ENCODE measurements around the gene DIPK1B.
"Not testable (repeated sequence)": the region's sequence is repeated elsewhere in the genome, so short reads cannot be mapped to it uniquely, and the experiment has no call there.

Gene DIPK1B

GRCh38 chr9:136703276-136703860 is 9.0 kb upstream of the DIPK1B start:
- Histone ChIP-seq H3K36me3 (replicated peaks in 1 of 2; ENCODE audit: control insufficient read depth in 2 of 2, insufficient read depth in 2 of 2, low read length in 2 of 2) (no peaks in the 10 kb centered on the region), H3K4me2 (ENCODE audit: insufficient read depth, low read length, poor library complexity, severe bottlenecking) (no peak overlapping the region), H2BK120ac (ENCODE audit: low read depth, low read length) (no peak overlapping the region), H2AK5ac (ENCODE audit: low read depth, low read length) (no peak overlapping the region), H3K9me3 (replicated peaks in 1 of 2; ENCODE audit: control insufficient read depth in 2 of 2, insufficient read depth in 1 of 2, low read depth in 1 of 2, low read length in 2 of 2) (no peaks in the 10 kb centered on the region), H2BK5ac (ENCODE audit: low read length) (no peak overlapping the region), H3K23ac (ENCODE audit: low read depth, low read length, poor library complexity) (no peak overlapping the region), H3K27ac (replicated peaks; ENCODE audit: low read length) (no peak overlapping the region), H3K18ac (ENCODE audit: low read length) (no peak overlapping the region), H4K8ac (ENCODE audit: low read depth, low read length) (no peak overlapping the region), H3K4ac (ENCODE audit: low read length) (no peak overlapping the region), H2BK12ac (ENCODE audit: low read length) (no peak overlapping the region), H3K79me1 (ENCODE audit: low read depth, low read length) (no peaks in the 10 kb centered on the region), H2AFZ (ENCODE audit: low read length) (peak overlapping the region; percentile 29), H3K4me3 (ENCODE audit: low read length in 2 of 2) (no peak overlapping the region), H3K9ac (ENCODE audit: low read depth, low read length, poor library complexity) (no peak overlapping the region), H3K14ac (ENCODE audit: low read length) (no peak overlapping the region), H2BK15ac (ENCODE audit: low read length) (no peak overlapping the region), H4K91ac (ENCODE audit: low read depth, low read length, poor library complexity) (no peak overlapping the region), H3K27me3 (ENCODE audit: control insufficient read depth in 3 of 3, insufficient read depth in 3 of 3, low read depth in 1 of 3, low read length in 3 of 3) (peaks cover 0 to 24% (median 9%) of the 10 kb centered on the region in 3 experiments), H3K4me1 (ENCODE audit: control insufficient read depth in 2 of 2, insufficient read depth in 1 of 2, low read depth in 1 of 2, low read length in 2 of 2) (peaks cover 1 to 7% of the 10 kb centered on the region in 2 donors)
- no peak for DNase-seq (ENCODE audit: low spot score)
- WGBS, 2 donors (ENCODE audit: extremely low coverage in 2 of 2, insufficient read length in 2 of 2, insufficient replicate concordance in 1 of 2) = no CpG with 5 or more reads among the region's 12 CpGs

- H2BK15ac ChIP-seq (ENCODE audit: low read length); H3K4me1 ChIP-seq (ENCODE audit: control insufficient read depth in 2 of 2, insufficient read depth in 1 of 2, low read depth in 1 of 2, low read length in 2 of 2); H2BK5ac ChIP-seq (ENCODE audit: low read length); H4K8ac ChIP-seq (ENCODE audit: low read depth, low read length); H3K36me3 ChIP-seq (replicated peaks in 1 of 2; ENCODE audit: control insufficient read depth in 2 of 2, insufficient read depth in 2 of 2, low read length in 2 of 2); H3K27ac ChIP-seq (replicated peaks; ENCODE audit: low read length); H2BK12ac ChIP-seq (ENCODE audit: low read length); H2AK5ac ChIP-seq (ENCODE audit: low read depth, low read length); H4K91ac ChIP-seq (ENCODE audit: low read depth, low read length, poor library complexity); H3K4ac ChIP-seq (ENCODE audit: low read length); H3K18ac ChIP-seq (ENCODE audit: low read length); H3K4me2 ChIP-seq (ENCODE audit: insufficient read depth, low read length, poor library complexity, severe bottlenecking); H3K9me3 ChIP-seq (replicated peaks in 1 of 2; ENCODE audit: control insufficient read depth in 2 of 2, insufficient read depth in 1 of 2, low read depth in 1 of 2, low read length in 2 of 2); H3K14ac ChIP-seq (ENCODE audit: low read length); H3K9ac ChIP-seq (ENCODE audit: low read depth, low read length, poor library complexity); H3K79me1 ChIP-seq (ENCODE audit: low read depth, low read length); H3K23ac ChIP-seq (ENCODE audit: low read depth, low read length, poor library complexity); DNase-seq (ENCODE audit: low spot score); H3K4me3 ChIP-seq (ENCODE audit: low read length in 2 of 2); H2BK120ac ChIP-seq (ENCODE audit: low read depth, low read length); H2AFZ ChIP-seq (ENCODE audit: low read length): not testable (repeated sequence)
- no CpG with 5 or more reads among the region's 8 CpGs for WGBS, 2 donors (ENCODE audit: extremely low coverage in 2 of 2, insufficient read length in 2 of 2, insufficient replicate concordance in 1 of 2)
- peaks cover 0 to 33% (median 10%) of the 10 kb centered on the region in 3 experiments for H3K27me3 ChIP-seq (ENCODE audit: control insufficient read depth in 3 of 3, insufficient read depth in 3 of 3, low read depth in 1 of 3, low read length in 3 of 3)
Observed at GRCh38 chr9:136704741-136705140, 7.6 kb upstream of the DIPK1B start.

GRCh38 chr9:136705564-136705963 is 6.8 kb upstream of the DIPK1B start:
- Histone ChIP-seq H2BK15ac (ENCODE audit: low read length) (no peak overlapping the region), H3K14ac (ENCODE audit: low read length) (no peak overlapping the region), H3K4me2 (ENCODE audit: insufficient read depth, low read length, poor library complexity, severe bottlenecking) (no peak overlapping the region), H3K18ac (ENCODE audit: low read length) (no peak overlapping the region), H3K9me3 (replicated peaks in 1 of 2; ENCODE audit: control insufficient read depth in 2 of 2, insufficient read depth in 1 of 2, low read depth in 1 of 2, low read length in 2 of 2) (no peaks in the 10 kb centered on the region), H2BK120ac (ENCODE audit: low read depth, low read length) (no peak overlapping the region), H3K36me3 (replicated peaks in 1 of 2; ENCODE audit: control insufficient read depth in 2 of 2, insufficient read depth in 2 of 2, low read length in 2 of 2) (no peaks in the 10 kb centered on the region), H4K91ac (ENCODE audit: low read depth, low read length, poor library complexity) (no peak overlapping the region), H3K27ac (replicated peaks; ENCODE audit: low read length) (no peak overlapping the region), H3K4me3 (ENCODE audit: low read length in 2 of 2) (no peak overlapping the region), H3K4me1 (ENCODE audit: control insufficient read depth in 2 of 2, insufficient read depth in 1 of 2, low read depth in 1 of 2, low read length in 2 of 2) (peaks cover 1 to 11% of the 10 kb centered on the region in 2 donors), H3K27me3 (ENCODE audit: control insufficient read depth in 3 of 3, insufficient read depth in 3 of 3, low read depth in 1 of 3, low read length in 3 of 3) (peaks cover 0 to 41% (median 12%) of the 10 kb centered on the region in 3 experiments), H2AFZ (ENCODE audit: low read length) (no peak overlapping the region), H2BK12ac (ENCODE audit: low read length) (no peak overlapping the region), H3K9ac (ENCODE audit: low read depth, low read length, poor library complexity) (no peak overlapping the region), H4K8ac (ENCODE audit: low read depth, low read length) (no peak overlapping the region), H3K79me1 (ENCODE audit: low read depth, low read length) (peaks cover 3% of the 10 kb centered on the region), H2AK5ac (ENCODE audit: low read depth, low read length) (no peak overlapping the region), H3K23ac (ENCODE audit: low read depth, low read length, poor library complexity) (no peak overlapping the region), H2BK5ac (ENCODE audit: low read length) (no peak overlapping the region), H3K4ac (ENCODE audit: low read length) (no peak overlapping the region)
- no peak for DNase-seq (ENCODE audit: low spot score)
- no CpG with 5 or more reads among the region's 7 CpGs for WGBS, 2 donors (ENCODE audit: extremely low coverage in 2 of 2, insufficient read length in 2 of 2, insufficient replicate concordance in 1 of 2)

- Histone ChIP-seq H3K4me1 (ENCODE audit: control insufficient read depth in 2 of 2, insufficient read depth in 1 of 2, low read depth in 1 of 2, low read length in 2 of 2) (peaks cover 0 to 5% of the 10 kb centered on the region in 2 donors), H3K4ac (ENCODE audit: low read length) (peak overlapping the region; percentile 69), H3K27ac (replicated peaks; ENCODE audit: low read length) (no peak overlapping the region), H3K27me3 (ENCODE audit: control insufficient read depth in 3 of 3, insufficient read depth in 3 of 3, low read depth in 1 of 3, low read length in 3 of 3) (peaks cover 0 to 43% (median 7%) of the 10 kb centered on the region in 3 experiments), H2BK5ac (ENCODE audit: low read length) (no peak overlapping the region), H2AK5ac (ENCODE audit: low read depth, low read length) (peak overlapping the region; percentile 73), H3K9me3 (replicated peaks in 1 of 2; ENCODE audit: control insufficient read depth in 2 of 2, insufficient read depth in 1 of 2, low read depth in 1 of 2, low read length in 2 of 2) (no peaks in the 10 kb centered on the region), H2BK15ac (ENCODE audit: low read length) (no peak overlapping the region), H2BK120ac (ENCODE audit: low read depth, low read length) (no peak overlapping the region), H2AFZ (ENCODE audit: low read length) (no peak overlapping the region), H3K18ac (ENCODE audit: low read length) (no peak overlapping the region), H3K4me2 (ENCODE audit: insufficient read depth, low read length, poor library complexity, severe bottlenecking) (no peak overlapping the region), H3K23ac (ENCODE audit: low read depth, low read length, poor library complexity) (no peak overlapping the region), H4K8ac (ENCODE audit: low read depth, low read length) (no peak overlapping the region), H2BK12ac (ENCODE audit: low read length) (no peak overlapping the region), H3K4me3 (ENCODE audit: low read length in 2 of 2) (no peak overlapping the region), H3K79me1 (ENCODE audit: low read depth, low read length) (peaks cover 3% of the 10 kb centered on the region), H3K14ac (ENCODE audit: low read length) (no peak overlapping the region), H3K36me3 (replicated peaks in 1 of 2; ENCODE audit: control insufficient read depth in 2 of 2, insufficient read depth in 2 of 2, low read length in 2 of 2) (no peaks in the 10 kb centered on the region), H4K91ac (ENCODE audit: low read depth, low read length, poor library complexity) (no peak overlapping the region), H3K9ac (ENCODE audit: low read depth, low read length, poor library complexity) (no peak overlapping the region)
- no peak for DNase-seq (ENCODE audit: low spot score)
- no CpG with 5 or more reads among the region's 7 CpGs for WGBS, 2 donors (ENCODE audit: extremely low coverage in 2 of 2, insufficient read length in 2 of 2, insufficient replicate concordance in 1 of 2)
Observed at GRCh38 chr9:136707011-136707410, 5.4 kb upstream of the DIPK1B start.
